DMS79 (cell line): ENCODE results near the gene HOXA11.

ENCODE experiments used
- DNase-seq: peaks from one replicate; lab custom pipeline; 2025; lab: John Stamatoyannopoulos, UW

The HOXA11 gene

GRCh38 chr7:27133409-27134231 lies 51.4 kb downstream of the HOXA11 start:
- no peak for DNase-seq

- DNase-seq: no peak
These were observed 52.1 kb downstream of the HOXA11 start for GRCh38 chr7:27132978-27133377.

GRCh38 chr7:27132214-27132613 lies 52.8 kb downstream of the HOXA11 start:
- DNase-seq: no peak

- no peak for DNase-seq
These were observed 53.6 kb downstream of the HOXA11 start for GRCh38 chr7:27131390-27131819.
